Left lung (tissue), 10 donors: ENCODE measurements around the gene DNTTIP2. TPM values are rescaled to one million over a fixed set of nuclear protein-coding genes. Genes with fewer than 3 reads are reported as not detected.
"Not testable (repeated sequence)": the region's sequence is repeated elsewhere in the genome, so short reads cannot be mapped to it uniquely, and the experiment has no call there.

ENCODE experiments used
- ATAC-seq: fragments of 200-7000 bp; cut with Tn5 transposase; one replicate; pipeline ENCODE4 v1.9.1; 2020; ENCODE audit warnings: moderate library complexity
- DNase-seq, 4 donors: peaks; one replicate each; pipeline ENCODE4 v3.0.0-alpha.2; 2013 to 2020
- H3K27ac ChIP-seq, 2 donors: fragments of 200-600 bp; sonication (generic) in 1 of 2; one replicate each; pipeline versions ENCODE4 v1.5.0 to v1.8.0; 2020 to 2021
- H3K27me3 ChIP-seq, 2 donors: fragments of 200-600 bp; sonication (generic) in 1 of 2; one replicate each; pipeline versions ENCODE4 v1.5.0 to v1.8.0; 2020 to 2021
- H3K36me3 ChIP-seq, 2 donors: fragments of 200-600 bp; sonication (generic) in 1 of 2; one replicate each; pipeline versions ENCODE4 v1.5.0 to v1.8.0; 2020 to 2021
- H3K4me1 ChIP-seq, 2 donors: fragments of 200-600 bp; one replicate each; pipeline ENCODE4 v1.8.0; 2021
- H3K4me3 ChIP-seq, 2 donors: fragments of 200-600 bp; sonication (generic) in 1 of 2; one replicate each; pipeline versions ENCODE4 v1.5.0 to v1.8.0; 2020 to 2021; ENCODE audit warnings: mild to moderate bottlenecking in 1 of 2
- H3K9me3 ChIP-seq, 2 donors: fragments of 200-600 bp; sonication (generic) in 1 of 2; one replicate each; pipeline versions ENCODE4 v1.5.0 to v1.8.0; 2020 to 2021
- CTCF ChIP-seq, 2 donors: fragments of 200-600 bp; sonication (generic) in 1 of 2; IDR thresholded peaks; one replicate each; pipeline versions ENCODE4 v1.5.0 to v1.8.0; 2021; ENCODE audit warnings: antibody characterized with exemption in 2 of 2
- intact Hi-C, 2 donors: fragments of 100-400 bp; cut with DNase I; formaldehyde crosslinking; loops; one replicate each; pipeline versions ENCODE4 v1.11.2 to v1.14.2; 2022
- polyA plus RNA-seq, 6 donors: library from polyadenylated mRNA; unstranded; fragments of 120-200 nt; gene quantifications; one replicate each; pipeline ENCODE4 v1.2.1, GENCODE V29; 2013; ENCODE audit not compliant: insufficient read length in 6 of 6
- total RNA-seq, 2 donors: library from RNA; stranded (reverse); fragmentation: NEBNext Ultra II Directional; extraction: Animal tissue kit (Norgen Biotek cat#: 25700); gene quantifications; one replicate each; pipeline ENCODE4 v1.2.1, GENCODE V29; 2021
- donor health status: DM: no; HTN: yes; CAD: no.
- donor health status: DM: no; HTN: no; CAD: no.

DNTTIP2 gene
- total and polyA plus RNA-seq, 8 donors: 35.0 to 65.1 (median 59.3) TPM

GRCh38 chr1:93864175-93864574 is 14.8 kb downstream of the DNTTIP2 start:
- Histone ChIP-seq H3K4me3 (no peak overlapping the region), H3K27ac (no peak overlapping the region), H3K27me3 (no peaks in the 10 kb centered on the region), H3K4me1 (no peaks in the 10 kb centered on the region), H3K9me3 (no peaks in the 10 kb centered on the region), H3K36me3 (peaks cover 0 to 26% of the 10 kb centered on the region in 2 donors)
- ATAC-seq (no peak), DNase-seq (no peak)
- intact Hi-C loops: no loop called here
- TF ChIP-seq CTCF (IDR thresholded peaks at IDR 0.05): no peak

GRCh38 chr1:93857653-93858052 is 21.4 kb downstream of the DNTTIP2 start:
- H3K4me3 ChIP-seq, ATAC-seq, H3K27ac ChIP-seq, H3K36me3 ChIP-seq, H3K9me3 ChIP-seq, DNase-seq, intact Hi-C loops, H3K4me1 ChIP-seq, H3K27me3 ChIP-seq: not testable (repeated sequence)

GRCh38 chr1:93855983-93856382 is 23.0 kb downstream of the DNTTIP2 start:
- ATAC-seq, H3K4me1 ChIP-seq, H3K36me3 ChIP-seq, H3K27me3 ChIP-seq, H3K27ac ChIP-seq, H3K9me3 ChIP-seq, DNase-seq, H3K4me3 ChIP-seq, intact Hi-C loops: not testable (repeated sequence)

- intact Hi-C loops: loop anchor here in 1 of 2 donors (5.0 kb wide), 1 partner anchor 547 kb away; no protein-coding TSS in a partner anchor
Observed at GRCh38 chr1:93853940-93854339, 25.1 kb downstream of the DNTTIP2 start.

GRCh38 chr1:93851878-93852277 is 27.1 kb downstream of the DNTTIP2 start:
- no peak overlapping the region for H3K4me3 ChIP-seq
- no peaks in the 10 kb centered on the region for H3K9me3 ChIP-seq
- H3K4me1 ChIP-seq: peaks cover 0 to 13% of the 10 kb centered on the region in 2 donors
- intact Hi-C loops: loop anchor here in 1 of 2 donors (5.0 kb wide), 1 partner anchor 545 kb away; no protein-coding TSS in a partner anchor
- DNase-seq (no peak), ATAC-seq (no peak)
- no peak for TF ChIP-seq CTCF (IDR thresholded peaks at IDR 0.05)
- H3K27ac ChIP-seq: no peak overlapping the region
- no peaks in the 10 kb centered on the region for H3K36me3 ChIP-seq
- H3K27me3 ChIP-seq: no peaks in the 10 kb centered on the region

More at GRCh38 chr1:93853940-93854339, 25.1 kb downstream of the DNTTIP2 start:
- no peaks in the 10 kb centered on the region for H3K27me3 ChIP-seq
- H3K27ac ChIP-seq: no peak overlapping the region
- no peaks in the 10 kb centered on the region for H3K36me3 ChIP-seq
- no peak for TF ChIP-seq CTCF (IDR thresholded peaks at IDR 0.05)
- H3K4me3 ChIP-seq: no peak overlapping the region
- no peak for ATAC-seq
- peaks cover 0 to 1% of the 10 kb centered on the region in 2 donors for H3K9me3 ChIP-seq
- H3K4me1 ChIP-seq: no peaks in the 10 kb centered on the region
- no peak for DNase-seq

GRCh38 chr1:93851327-93851712 is 27.7 kb downstream of the DNTTIP2 start:
- H3K4me1 ChIP-seq: peaks cover 0 to 13% of the 10 kb centered on the region in 2 donors
- H3K9me3 ChIP-seq: no peaks in the 10 kb centered on the region
- intact Hi-C loops: loop anchor here in 1 of 2 donors (5.0 kb wide), 1 partner anchor 544 kb away; no protein-coding TSS in a partner anchor
- ATAC-seq (no peak), DNase-seq (no peak)
- no peaks in the 10 kb centered on the region for H3K36me3 ChIP-seq
- no peak overlapping the region for H3K27ac ChIP-seq
- H3K4me3 ChIP-seq: no peak overlapping the region
- no peaks in the 10 kb centered on the region for H3K27me3 ChIP-seq
- TF ChIP-seq CTCF (IDR thresholded peaks at IDR 0.05): no peak
